ENCODE results near the gene ZNF100. TPM values are rescaled to one million over a fixed set of nuclear protein-coding genes. Genes with fewer than 3 reads are reported as not detected.

Gene ZNF100
- total RNA-seq, 2 donors from 2014 or later = 9.7 to 16.0 TPM

DNA sequence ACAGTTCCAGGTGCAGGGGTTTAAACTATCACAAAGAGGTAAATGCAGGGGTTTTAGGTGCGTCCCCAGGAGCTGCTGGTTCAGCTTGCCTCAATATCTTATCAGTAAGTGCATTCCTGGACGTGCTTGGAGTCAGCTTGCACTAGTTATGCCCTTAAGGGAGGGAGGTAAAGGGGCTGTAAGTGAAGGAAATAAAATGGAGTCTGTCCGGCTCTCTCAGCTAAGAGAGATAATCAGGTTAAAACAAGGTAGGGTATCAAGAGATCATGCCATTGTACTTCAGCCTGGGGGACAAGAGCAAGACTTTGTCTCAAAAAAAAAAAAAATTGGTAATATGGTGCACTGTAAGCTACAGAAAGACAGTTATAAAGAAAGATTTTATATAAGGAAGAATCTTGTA, 69.7 kb downstream of the ZNF100 start:
- no peaks in the 10 kb centered on the region for H3K4me1 ChIP-seq
- DNase-seq = no peak
- intact Hi-C loops (cut with DNase I) = loop anchor here (10.0 kb wide), 2 partner anchors 213 to 493 kb away; no protein-coding TSS in a partner anchor
- TF ChIP-seq, protein P1, sequence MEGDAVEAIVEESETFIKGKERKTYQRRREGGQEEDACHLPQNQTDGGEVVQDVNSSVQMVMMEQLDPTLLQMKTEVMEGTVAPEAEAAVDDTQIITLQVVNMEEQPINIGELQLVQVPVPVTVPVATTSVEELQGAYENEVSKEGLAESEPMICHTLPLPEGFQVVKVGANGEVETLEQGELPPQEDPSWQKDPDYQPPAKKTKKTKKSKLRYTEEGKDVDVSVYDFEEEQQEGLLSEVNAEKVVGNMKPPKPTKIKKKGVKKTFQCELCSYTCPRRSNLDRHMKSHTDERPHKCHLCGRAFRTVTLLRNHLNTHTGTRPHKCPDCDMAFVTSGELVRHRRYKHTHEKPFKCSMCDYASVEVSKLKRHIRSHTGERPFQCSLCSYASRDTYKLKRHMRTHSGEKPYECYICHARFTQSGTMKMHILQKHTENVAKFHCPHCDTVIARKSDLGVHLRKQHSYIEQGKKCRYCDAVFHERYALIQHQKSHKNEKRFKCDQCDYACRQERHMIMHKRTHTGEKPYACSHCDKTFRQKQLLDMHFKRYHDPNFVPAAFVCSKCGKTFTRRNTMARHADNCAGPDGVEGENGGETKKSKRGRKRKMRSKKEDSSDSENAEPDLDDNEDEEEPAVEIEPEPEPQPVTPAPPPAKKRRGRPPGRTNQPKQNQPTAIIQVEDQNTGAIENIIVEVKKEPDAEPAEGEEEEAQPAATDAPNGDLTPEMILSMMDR (IDR thresholded peaks at IDR 0.05) = no peak
- no peak overlapping the region for H3K4me3 ChIP-seq
- H3K9me3 ChIP-seq = no peaks in the 10 kb centered on the region
- H3K27ac ChIP-seq = no peak overlapping the region
- no peaks in the 10 kb centered on the region for H3K27me3 ChIP-seq
- no peaks in the 10 kb centered on the region for H3K36me3 ChIP-seq
- no peak overlapping the region for H3K9ac ChIP-seq (ENCODE audit: low read depth in 2 of 2, low read length in 2 of 2)

DNA sequence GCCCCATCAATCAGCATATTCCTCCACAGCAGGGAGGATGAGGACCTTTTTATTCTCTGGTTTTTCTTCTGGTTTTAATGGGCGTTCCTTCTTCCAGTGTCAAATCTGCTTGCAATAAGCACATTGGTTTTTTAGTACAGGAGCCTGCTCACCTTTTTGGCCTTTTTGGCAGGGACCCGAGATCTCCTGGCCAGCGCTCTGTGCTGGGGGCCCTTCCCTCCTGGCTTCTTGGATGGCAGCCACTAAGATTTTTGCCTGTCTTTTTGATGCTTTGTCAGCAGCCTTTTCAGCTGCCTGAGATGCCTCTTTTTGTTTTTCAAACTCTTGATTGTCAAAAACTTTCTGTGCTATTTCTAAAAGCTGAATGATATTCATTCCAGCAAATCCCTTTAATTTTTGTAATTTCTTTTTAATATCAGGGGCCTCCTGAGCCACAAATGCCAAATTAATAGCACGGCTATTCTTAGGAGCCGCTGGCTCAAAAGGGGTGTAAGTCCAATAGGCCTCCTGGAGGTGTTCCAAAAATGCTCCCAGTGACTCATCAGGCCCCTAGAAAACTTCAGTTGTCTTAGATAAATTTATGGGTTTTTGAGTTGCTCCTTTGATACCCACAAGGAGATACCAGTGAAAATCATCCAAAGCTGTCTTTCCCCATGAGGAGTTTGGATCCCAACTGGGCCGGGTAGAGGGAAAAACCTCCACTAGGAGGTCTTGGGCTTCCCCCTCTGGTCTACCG, 73.0 kb downstream of the ZNF100 start:
- Histone ChIP-seq H3K9me3 (no peaks in the 10 kb centered on the region), H3K36me3 (no peaks in the 10 kb centered on the region), H3K9ac (ENCODE audit: low read depth in 2 of 2, low read length in 2 of 2) (no peak overlapping the region), H3K4me3 (no peak overlapping the region), H3K4me1 (no peaks in the 10 kb centered on the region), H3K27ac (no peak overlapping the region), H3K27me3 (no peaks in the 10 kb centered on the region)
- TF ChIP-seq, protein P1 (IDR thresholded peaks at IDR 0.05) = no peak
- DNase-seq = no peak
- intact Hi-C loops (cut with DNase I) = loop anchor here (10.0 kb wide), 2 partner anchors 210 to 490 kb away; no protein-coding TSS in a partner anchor

DNA sequence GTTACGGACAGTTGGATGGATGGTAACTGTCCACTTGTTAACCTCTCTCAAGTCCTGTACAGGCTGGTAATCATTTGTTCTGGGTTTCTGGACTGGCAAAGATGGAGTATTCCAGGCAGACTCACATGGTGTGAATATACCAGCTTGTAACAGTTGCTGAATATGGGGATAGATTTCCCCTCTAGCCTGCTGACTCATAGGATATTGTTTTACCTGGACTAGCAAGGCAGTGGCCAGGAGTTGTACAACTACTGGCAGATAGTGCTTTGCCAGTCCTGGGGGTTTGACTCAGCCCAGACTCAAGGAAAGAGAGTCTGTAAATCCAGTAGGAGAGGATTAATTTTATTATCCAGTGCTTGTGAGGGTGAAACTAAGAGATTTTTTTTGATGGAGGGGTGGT, 74.0 kb downstream of the ZNF100 start:
- no peaks in the 10 kb centered on the region for H3K27me3 ChIP-seq
- H3K4me1 ChIP-seq = no peaks in the 10 kb centered on the region
- TF ChIP-seq, protein P1 (IDR thresholded peaks at IDR 0.05) = no peak
- no peak overlapping the region for H3K27ac ChIP-seq
- no peaks in the 10 kb centered on the region for H3K9me3 ChIP-seq
- no peak overlapping the region for H3K4me3 ChIP-seq
- DNase-seq = no peak
- H3K9ac ChIP-seq (ENCODE audit: low read depth in 2 of 2, low read length in 2 of 2) = no peak overlapping the region
- intact Hi-C loops (cut with DNase I) = loop anchor here (10.0 kb wide), 2 partner anchors 209 to 489 kb away; no protein-coding TSS in a partner anchor
- no peaks in the 10 kb centered on the region for H3K36me3 ChIP-seq

DNA sequence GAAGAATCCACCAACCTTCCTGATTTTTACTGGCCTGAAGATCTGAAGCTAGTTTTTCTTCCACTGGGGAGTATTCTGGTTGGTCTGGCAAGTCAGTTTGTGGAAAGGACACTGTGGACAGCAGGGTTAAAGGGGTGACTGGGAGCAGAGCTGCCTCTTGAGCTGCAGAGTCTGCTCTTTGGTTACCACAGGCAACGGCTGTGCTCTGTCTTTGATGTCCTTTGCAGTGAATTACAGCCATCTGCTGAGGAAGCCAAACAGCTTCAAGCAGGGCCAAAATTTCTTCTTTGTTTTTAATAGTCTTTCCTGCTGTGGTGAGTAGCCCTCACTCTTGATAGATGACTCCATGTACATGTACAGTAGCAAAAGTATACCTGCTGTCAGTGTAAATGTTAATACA, 75.7 kb downstream of the ZNF100 start:
- H3K27me3 ChIP-seq = no peaks in the 10 kb centered on the region
- TF ChIP-seq, protein P1 (IDR thresholded peaks at IDR 0.05) = no peak
- H3K9me3 ChIP-seq = peaks cover 3% of the 10 kb centered on the region
- no peaks in the 10 kb centered on the region for H3K4me1 ChIP-seq
- no peak for DNase-seq
- H3K27ac ChIP-seq = no peak overlapping the region
- intact Hi-C loops (cut with DNase I) = loop anchor here (10.0 kb wide), 2 partner anchors 207 to 487 kb away; no protein-coding TSS in a partner anchor
- H3K4me3 ChIP-seq = no peak overlapping the region
- no peaks in the 10 kb centered on the region for H3K36me3 ChIP-seq
- no peak overlapping the region for H3K9ac ChIP-seq (ENCODE audit: low read depth in 2 of 2, low read length in 2 of 2)

DNA sequence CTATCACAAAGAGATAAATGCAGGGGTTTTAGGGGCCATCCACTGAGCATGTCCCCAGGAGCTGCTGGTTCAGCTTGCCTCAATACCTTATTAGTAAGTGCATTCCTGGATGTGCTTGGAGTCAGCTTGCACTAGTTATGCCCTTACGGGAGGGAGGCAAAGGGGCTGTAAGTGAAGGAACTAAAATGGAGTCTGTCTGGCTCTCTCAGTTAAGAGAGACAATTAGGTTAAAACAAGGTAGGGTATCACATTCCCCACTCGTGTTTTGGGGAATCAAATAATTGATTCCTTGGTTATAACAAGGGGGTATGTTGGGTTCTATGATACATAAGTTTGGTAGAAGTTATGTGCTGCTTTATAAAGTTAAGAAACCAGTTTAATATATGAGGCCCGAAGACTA, 78.9 kb downstream of the ZNF100 start:
- Histone ChIP-seq H3K4me1 (no peaks in the 10 kb centered on the region), H3K4me3 (no peak overlapping the region), H3K36me3 (no peaks in the 10 kb centered on the region), H3K9me3 (peaks cover 3% of the 10 kb centered on the region), H3K27ac (no peak overlapping the region), H3K9ac (ENCODE audit: low read depth in 2 of 2, low read length in 2 of 2) (no peak overlapping the region), H3K27me3 (no peaks in the 10 kb centered on the region)
- TF ChIP-seq, protein P1 (IDR thresholded peaks at IDR 0.05) = no peak
- DNase-seq = no peak
- intact Hi-C loops (cut with DNase I) = no loop called here
